ENCODE measurements around the gene TXNDC8.
"Not testable (repeated sequence)": the region's sequence is repeated elsewhere in the genome, so short reads cannot be mapped to it uniquely, and the experiment has no call there.

The TXNDC8 gene

DNA sequence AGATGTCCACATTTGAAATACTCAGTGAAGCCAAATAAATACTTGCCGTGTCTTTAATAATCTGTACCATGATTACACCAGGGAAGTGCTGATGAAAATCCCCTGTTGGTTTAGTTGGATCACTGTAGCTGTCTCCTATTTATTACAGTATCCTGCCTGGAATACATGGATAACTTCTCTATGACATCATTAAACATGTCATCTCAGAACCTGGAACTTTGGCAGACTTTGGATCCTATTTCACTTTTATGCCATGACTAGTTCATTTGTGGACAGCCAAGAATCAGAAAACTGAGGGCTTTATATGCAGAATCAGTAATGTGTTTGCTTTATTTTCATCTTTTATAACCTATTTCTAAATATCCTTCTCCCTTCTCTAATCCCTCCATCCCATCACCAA is at the start of gene TXNDC8:
Gene TXNDC8, minus strand, starts transcription at position 137 of the 400 bp plus-strand sequence.
- no peak for DNase-seq (ENCODE audit: low spot score)

DNA sequence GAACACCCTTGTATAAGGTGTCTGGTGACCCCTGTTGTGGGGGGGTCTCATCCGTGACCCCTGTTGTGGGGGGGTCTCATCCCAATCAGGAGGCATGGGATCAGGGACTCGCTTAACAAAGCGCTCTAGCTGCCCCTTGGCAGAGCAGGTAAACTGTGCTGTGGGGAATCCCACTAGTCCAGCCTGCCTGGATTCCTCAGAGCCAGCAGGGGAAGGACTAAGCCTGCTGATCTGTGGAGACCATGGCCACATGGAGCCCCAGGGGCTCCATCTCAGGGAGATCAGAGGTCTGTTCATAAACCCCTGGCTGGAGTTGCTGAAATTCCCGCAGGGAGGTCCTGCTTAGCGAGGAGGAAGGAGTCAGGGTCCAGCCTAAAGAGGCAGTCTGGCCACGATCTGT is 45.8 kb upstream of the TXNDC8 start:
- no peak for DNase-seq (ENCODE audit: low spot score)

- no peak for DNase-seq (ENCODE audit: low spot score)
Observed at GRCh38 chr9:110382731-110383130, 45.1 kb upstream of the TXNDC8 start.

DNA sequence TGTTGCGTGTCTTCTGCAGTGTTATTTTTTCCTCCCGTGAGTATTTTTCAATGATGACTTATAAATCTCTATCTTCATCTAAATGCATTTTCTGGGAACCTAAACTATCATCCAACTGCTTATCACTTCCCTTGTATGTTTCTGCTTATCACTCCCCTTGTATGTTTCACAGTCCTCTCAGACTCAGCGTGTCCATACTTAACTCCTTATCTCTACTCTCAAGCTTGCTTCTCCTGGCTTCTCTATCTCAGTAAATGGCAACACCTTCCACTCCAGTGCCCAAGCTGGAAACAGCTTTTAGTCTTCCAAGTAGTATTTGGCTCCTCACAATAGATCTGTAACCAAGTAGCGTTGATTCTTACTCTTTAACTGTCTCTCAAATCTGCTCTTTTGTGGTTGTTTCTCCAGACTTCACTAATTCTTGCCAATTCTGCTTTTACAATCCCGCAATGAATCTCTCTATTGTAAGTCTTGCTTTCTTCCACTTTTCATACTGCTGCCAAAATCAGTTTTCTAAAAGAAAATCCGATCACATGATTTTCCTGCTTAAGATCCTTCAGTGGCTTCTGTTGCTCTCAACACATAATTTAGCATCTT is 33.8 kb upstream of the TXNDC8 start:
- no peak for DNase-seq (ENCODE audit: low spot score)

GRCh38 chr9:110370315-110370714 is 32.7 kb upstream of the TXNDC8 start:
- no peak for DNase-seq (ENCODE audit: low spot score)

GRCh38 chr9:110364451-110364850 is 26.8 kb upstream of the TXNDC8 start:
- no peak for DNase-seq (ENCODE audit: low spot score)

GRCh38 chr9:110358992-110359391 is 21.3 kb upstream of the TXNDC8 start:
- DNase-seq (ENCODE audit: low spot score) = not testable (repeated sequence)

DNA sequence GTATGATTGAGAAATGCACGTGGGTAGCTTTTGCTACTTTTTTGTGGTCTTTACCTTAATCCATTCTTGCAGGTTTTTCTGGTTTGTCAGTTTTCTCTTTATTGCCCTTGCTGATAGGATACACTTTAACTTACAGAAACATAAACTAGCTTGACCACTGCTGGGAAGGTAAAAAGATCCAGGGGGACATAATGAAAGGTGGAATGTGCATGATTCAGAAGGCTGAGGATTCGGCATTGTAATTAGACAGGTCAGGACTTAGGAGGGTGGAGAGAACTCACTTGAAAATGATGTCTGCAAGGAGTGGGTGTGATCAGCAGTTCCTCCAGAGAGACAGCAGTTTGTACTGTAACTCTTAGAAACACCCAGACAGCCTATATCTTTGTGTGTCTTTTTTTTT is 19.8 kb upstream of the TXNDC8 start:
- no peak for DNase-seq (ENCODE audit: low spot score)

DNA sequence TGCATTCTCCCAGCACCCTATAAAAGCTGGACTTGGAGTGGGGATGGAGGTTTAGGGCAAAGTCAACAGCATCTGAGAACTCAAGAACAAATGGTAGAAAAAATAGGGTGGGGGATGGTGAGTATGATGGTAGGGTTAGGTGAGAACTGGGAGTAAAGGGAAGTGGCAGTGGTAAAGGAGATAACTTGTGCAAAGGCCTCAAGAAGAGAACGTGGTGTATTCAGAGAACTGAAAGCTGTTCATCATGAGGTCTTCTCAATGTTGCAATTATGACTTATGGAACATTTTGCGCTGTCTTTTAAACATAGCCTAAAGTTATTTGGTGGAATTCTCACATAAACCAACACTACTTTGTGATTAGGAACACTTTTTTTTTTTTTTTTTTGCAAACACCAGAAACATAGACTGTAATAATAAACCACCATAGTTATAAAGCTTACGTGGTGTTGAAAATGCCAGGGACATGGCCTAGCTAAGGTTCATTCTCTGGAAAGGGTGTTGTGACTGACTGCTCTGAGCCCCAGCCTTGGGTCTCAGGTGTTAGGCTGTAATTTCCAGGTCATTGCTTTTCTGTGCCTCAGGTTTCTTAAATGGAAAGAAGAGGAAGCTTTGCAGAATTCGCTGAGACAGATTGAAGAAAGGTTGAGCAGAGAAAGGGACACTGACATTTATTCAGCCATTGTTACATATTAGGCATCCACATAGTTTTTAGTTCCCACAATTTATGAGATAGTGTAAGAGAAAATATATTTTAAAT is 19.2 kb upstream of the TXNDC8 start:
- DNase-seq (ENCODE audit: low spot score) = no peak

DNA sequence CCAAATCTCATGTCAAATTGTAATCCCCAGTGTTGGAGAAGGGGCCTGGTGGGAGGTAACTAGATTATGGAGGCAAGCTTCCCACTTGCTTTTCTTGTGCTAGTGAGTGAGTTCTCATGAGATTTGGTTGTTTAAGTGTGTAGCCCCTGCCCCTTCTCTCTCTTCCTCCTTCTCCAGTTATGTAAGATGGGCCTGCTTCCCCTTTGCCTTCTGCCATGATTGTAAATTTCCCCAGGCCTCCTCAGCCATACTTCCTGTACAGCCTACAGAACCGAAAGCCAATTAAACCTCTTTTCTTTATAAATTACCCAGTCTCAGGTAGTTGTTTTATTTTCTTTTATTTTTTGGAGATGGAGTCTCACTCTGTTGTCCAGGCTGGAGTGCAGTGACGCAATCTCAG is 18.2 kb upstream of the TXNDC8 start:
- DNase-seq (ENCODE audit: low spot score) = no peak

GRCh38 chr9:110351009-110351467 is 13.4 kb upstream of the TXNDC8 start:
- no peak for DNase-seq (ENCODE audit: low spot score)

DNA sequence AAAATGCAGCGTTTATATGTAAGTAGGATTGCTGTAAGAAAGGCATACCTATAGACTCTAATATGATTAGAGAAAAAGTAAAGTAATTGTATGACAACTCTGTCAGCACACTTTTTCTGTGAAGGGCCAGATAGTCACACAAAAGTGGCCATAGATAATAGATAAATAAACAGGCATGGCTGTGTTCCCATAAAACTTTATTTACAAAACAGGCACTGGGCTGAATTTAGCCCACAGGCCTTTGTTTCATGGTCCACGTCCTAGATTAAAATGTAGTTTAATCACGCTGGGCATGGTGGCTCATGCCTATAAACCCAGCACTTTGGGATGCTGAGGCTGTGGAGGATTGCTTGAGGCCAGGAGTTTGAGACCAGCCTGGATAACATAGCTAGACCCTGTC is 8.7 kb upstream of the TXNDC8 start:
- no peak for DNase-seq (ENCODE audit: low spot score)

DNA sequence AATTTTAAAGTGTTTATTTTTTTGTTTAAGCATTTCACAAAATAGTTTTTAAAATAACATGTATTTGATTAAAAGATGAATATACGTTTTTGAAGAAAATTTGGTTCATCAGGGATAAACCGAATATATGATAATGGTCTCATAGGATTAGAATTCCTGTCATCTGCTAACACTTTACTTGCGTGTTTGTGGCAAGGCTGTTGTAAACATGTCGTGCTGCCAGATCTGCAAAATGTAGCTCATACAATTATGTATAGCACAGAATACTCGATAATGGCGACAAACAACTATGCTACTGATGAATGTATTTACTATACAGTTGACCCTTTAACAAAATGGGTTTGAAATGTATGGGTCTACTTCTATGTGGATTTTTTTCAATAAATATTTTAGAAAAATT is 7.2 kb upstream of the TXNDC8 start:
- DNase-seq (ENCODE audit: low spot score) = no peak

DNA sequence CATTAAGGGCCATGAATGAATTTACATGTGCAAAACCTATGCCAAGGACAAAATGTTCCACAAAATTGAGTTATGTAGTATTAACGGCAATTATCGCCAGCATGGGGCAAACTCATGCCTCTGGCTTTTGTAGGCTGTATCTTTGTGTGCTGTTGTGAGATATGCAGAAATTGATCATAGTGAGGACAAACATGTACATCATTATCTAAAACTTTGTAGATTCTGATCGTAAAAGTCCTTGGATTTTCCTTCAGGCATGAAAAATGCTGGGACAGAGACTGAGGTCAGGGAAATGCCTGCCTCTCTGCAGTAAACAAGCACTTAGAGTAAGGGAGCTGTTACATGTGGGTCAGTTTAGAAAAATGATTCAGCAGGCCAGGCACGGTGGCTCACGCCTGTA is 5.9 kb upstream of the TXNDC8 start:
- no peak for DNase-seq (ENCODE audit: low spot score)

GRCh38 chr9:110340306-110340705 is 2.6 kb upstream of the TXNDC8 start:
- no peak for DNase-seq (ENCODE audit: low spot score)

GRCh38 chr9:110338143-110338542 is 480 bp upstream of the TXNDC8 start:
- no peak for DNase-seq (ENCODE audit: low spot score)

GRCh38 chr9:110336363-110336762 is 1.3 kb downstream of the TXNDC8 start:
- DNase-seq (ENCODE audit: low spot score) = no peak

GRCh38 chr9:110334871-110335270 is 2.8 kb downstream of the TXNDC8 start:
- DNase-seq (ENCODE audit: low spot score) = no peak

DNA sequence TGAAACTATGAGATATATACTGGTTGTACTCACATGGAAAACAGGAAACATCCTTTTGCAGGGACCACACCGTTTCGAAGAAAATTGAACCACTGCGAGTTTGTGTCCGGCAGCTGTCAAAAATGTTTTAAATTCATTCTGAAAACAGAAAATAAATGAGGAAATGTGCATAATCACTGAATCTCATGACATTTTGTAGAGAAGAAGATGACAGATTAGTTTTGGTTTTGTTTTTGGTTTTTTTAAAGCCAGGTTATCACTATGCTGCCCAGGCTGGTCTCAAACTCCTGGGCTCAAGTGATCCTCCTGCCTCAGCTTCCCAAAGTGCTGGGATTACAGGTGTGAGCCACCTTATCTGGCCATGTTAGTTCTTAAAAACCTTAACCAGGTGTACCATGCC is 3.5 kb downstream of the TXNDC8 start:
- no peak for DNase-seq (ENCODE audit: low spot score)

GRCh38 chr9:110332766-110333165 is 4.9 kb downstream of the TXNDC8 start:
- DNase-seq (ENCODE audit: low spot score) = no peak

GRCh38 chr9:110330484-110331105 is 7.1 kb downstream of the TXNDC8 start:
- no peak for DNase-seq (ENCODE audit: low spot score)

DNA sequence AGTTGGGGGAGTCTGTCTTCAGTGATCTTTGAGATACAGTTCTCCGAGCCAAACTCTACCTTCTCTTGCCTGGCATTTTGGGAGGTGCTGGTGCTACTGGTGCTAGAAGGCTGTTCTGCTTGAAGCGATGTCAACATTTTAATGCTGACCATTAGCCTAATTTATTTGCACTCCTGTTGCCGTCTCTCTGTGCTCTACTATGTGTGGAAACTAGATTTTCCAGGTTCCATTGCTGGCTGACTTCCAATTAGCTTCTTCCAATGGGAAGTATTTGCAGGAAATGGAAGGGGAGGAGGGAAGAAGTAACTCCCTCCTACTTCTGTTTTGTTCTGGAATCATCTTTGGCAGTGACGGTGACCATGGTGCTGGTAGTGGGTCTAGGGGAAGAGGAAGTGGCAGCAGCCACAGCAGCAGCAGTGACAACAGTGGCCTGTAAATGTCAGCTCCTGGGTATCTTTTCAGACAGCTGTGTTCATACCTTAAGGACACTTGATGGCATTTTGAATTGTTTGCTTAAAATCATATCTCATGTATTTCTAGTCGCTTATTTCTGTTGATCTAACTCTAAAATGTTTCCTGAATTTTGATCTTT is 7.9 kb downstream of the TXNDC8 start:
- no peak for DNase-seq (ENCODE audit: low spot score)

GRCh38 chr9:110328763-110329162 is 8.9 kb downstream of the TXNDC8 start:
- DNase-seq (ENCODE audit: low spot score) = no peak
